GM12891 (cell line): ENCODE data around the gene PTPRG.

Source experiments
- DNase-seq: peaks from one replicate; pipeline ENCODE4 v3.0.0; 2011; ENCODE audit warnings: low spot score; ENCODE audit not compliant: insufficient read length
- FAIRE-seq: peaks from 2 replicates; lab custom pipeline; 2011; peaks lifted over from hg19 to GRCh38; lab: Jason Lieb, UNC
- PAX5 ChIP-seq: IDR thresholded peaks from 2 replicates; pipeline ENCODE4 v1.6.1; 2011; ENCODE audit warnings: low read length, moderate library complexity, mild to moderate bottlenecking; ENCODE audit not compliant: insufficient read depth, severe bottlenecking
- POLR2A ChIP-seq: IDR thresholded peaks from 2 replicates; pipeline ENCODE4 v1.6.1; 2011; ENCODE audit warnings: low read depth, low read length, control low read depth
- POLR2AphosphoS5 ChIP-seq: IDR thresholded peaks from 2 replicates; pipeline ENCODE4 v1.6.1; 2011; ENCODE audit warnings: low read depth, low read length, control low read depth
- POU2F2 ChIP-seq: IDR thresholded peaks from 2 replicates; pipeline ENCODE4 v1.6.1; 2011; ENCODE audit warnings: low read depth, mild to moderate bottlenecking, control low read depth, low read length, moderate library complexity
- SPI1 ChIP-seq: IDR thresholded peaks from 2 replicates; pipeline ENCODE4 v1.6.1; 2011; ENCODE audit warnings: low read depth, low read length, control low read depth
- TAF1 ChIP-seq: IDR thresholded peaks from 2 replicates; pipeline ENCODE4 v1.6.1; 2011; ENCODE audit warnings: low read depth, low read length, control low read depth

PTPRG gene

DNA sequence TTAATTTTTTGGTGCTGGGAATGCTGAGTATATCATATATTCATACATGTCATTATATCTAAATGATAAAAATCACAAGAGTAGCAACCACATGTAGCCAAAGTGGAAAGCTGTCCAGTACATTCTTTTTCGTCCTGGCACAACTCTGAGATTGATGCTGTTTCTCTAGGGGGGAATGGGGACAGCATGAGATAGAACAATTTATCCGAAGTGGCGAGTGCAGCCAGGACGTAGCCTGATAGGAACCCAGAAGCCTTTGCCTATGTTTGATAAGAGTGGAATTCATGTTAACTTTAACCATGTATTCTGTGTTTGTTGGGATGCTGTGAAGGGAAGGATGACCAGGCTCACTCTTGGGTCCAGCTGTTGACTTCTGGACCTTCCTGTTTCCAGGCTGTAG, 20.9 kb downstream of the PTPRG start:
- no peak for DNase-seq
- no peak for TF ChIP-seq SPI1
- no peak for TF ChIP-seq PAX5
- no peak for TF ChIP-seq POLR2AphosphoS5
- no peak for TF ChIP-seq TAF1
- TF ChIP-seq POLR2A, result no peak
- no peak for TF ChIP-seq POU2F2
- no peak for FAIRE-seq

DNA sequence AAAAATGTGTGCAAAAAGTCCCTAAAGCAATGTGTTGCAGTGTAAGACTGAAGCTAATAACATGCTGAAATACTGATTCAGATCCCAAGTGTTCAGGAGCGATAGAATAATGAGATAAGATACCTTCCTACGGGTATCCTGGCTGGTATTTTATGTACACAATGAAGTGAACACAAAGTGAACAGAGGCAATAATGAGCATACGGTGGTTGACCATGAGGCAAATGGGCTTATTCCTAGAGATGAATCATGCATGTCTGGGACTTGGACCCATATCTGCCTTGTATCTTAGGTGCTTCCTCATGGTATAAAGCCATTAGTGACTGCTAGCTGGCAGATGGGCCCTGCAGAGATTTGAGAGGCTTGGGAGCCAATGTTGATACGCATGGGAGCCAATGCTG, 21.5 kb downstream of the PTPRG start:
- DNase-seq (no peak), FAIRE-seq (no peak)
- TF ChIP-seq POLR2A (no peak), SPI1 (no peak), TAF1 (no peak), POU2F2 (no peak), PAX5 (no peak), POLR2AphosphoS5 (no peak)

DNA sequence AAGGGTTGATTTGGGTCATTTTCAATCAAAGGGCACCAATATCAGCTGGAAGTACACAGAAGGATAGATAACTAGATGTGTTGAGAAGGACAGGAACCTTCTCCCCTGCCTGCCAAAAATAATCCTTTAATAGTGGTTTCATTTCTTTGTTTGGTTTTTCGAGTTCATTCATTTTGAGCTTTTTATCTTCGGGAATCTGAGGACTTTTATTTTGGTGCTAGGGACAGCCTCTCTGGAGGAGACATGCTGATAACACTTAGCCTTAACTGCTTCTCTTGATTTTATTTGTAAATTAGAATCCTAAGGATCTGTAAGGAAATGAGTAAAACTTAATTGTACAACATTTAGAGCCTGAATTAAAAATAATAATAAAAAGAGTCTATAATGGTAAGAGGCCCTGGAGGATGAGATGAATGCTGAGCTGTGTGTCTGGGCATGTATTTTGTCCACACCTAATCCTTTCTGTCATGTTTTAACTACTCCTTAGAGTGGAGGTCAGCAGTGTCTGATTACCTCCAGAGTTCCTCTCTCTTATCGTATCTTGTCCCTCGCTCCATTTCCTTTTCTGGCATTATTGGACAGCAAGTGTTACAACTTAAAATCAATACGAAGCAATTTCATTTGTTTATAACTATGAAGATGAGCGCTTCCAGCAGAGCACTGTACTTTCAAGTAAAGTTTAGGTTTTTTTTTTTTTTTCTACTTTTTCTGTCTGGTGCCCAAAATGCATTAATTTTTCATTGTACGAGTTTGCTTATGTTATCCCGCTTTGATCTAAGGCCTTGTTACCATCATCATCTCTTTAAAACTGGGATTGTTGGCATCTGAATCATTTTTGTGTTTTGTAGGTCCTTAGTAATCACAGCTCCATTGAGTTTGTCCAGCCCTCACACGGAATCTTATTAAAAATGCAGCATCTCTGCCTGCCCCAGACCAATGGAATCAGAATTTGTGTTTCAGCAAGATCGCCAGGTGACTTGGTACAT, 22.8 kb downstream of the PTPRG start:
- no peak for DNase-seq
- no peak for FAIRE-seq
- TF ChIP-seq POLR2A, result no peak
- TF ChIP-seq POLR2AphosphoS5, result no peak
- TF ChIP-seq SPI1, result no peak
- no peak for TF ChIP-seq PAX5
- TF ChIP-seq POU2F2, result no peak
- no peak for TF ChIP-seq TAF1

DNA sequence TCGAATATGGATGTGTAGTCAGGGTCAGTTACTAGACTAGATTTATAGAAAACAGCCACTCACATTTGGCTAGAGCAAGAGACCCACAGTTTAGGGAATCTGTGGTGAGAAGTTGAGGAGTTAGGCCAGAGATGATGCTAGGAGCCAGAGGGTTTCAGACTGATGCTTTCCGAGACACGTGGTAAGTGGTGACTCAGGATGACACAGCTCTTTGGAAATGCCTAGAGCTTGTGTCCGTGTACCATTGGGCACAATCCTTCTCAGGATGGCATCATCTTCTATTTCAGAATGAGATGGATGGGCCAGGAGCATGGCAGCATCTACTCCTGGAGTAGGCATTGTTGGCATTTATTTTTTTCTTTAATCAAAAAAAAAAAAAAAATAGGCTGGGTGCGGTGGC, 28.5 kb downstream of the PTPRG start:
- TF ChIP-seq SPI1, result no peak
- TF ChIP-seq TAF1, result no peak
- no peak for TF ChIP-seq POLR2AphosphoS5
- no peak for TF ChIP-seq PAX5
- TF ChIP-seq POU2F2, result no peak
- TF ChIP-seq POLR2A, result no peak
- FAIRE-seq, result no peak
- DNase-seq, result no peak

DNA sequence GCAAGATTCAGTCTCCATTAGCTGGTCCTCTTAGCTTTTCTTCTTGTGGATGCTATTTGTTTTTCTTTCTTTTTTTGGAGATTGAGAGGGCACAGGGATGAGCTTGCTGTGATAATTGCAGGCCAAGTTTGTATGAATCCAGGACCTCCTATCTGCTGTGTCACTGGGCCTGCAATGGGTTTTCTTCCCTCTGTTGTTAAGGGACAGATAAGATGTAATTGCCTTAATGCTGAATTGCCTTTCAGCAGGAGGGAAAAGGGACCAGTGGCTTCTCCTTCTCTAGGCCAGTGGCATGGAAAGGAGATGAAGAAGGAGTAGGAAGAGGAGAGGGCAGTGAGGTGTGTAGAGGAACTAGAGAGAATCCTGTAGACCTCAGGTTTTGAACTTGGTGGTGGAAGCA, 29.9 kb downstream of the PTPRG start:
- FAIRE-seq, result no peak
- TF ChIP-seq TAF1, result no peak
- no peak for TF ChIP-seq POLR2AphosphoS5
- no peak for TF ChIP-seq POLR2A
- no peak for TF ChIP-seq POU2F2
- no peak for TF ChIP-seq PAX5
- no peak for TF ChIP-seq SPI1
- DNase-seq, result no peak

DNA sequence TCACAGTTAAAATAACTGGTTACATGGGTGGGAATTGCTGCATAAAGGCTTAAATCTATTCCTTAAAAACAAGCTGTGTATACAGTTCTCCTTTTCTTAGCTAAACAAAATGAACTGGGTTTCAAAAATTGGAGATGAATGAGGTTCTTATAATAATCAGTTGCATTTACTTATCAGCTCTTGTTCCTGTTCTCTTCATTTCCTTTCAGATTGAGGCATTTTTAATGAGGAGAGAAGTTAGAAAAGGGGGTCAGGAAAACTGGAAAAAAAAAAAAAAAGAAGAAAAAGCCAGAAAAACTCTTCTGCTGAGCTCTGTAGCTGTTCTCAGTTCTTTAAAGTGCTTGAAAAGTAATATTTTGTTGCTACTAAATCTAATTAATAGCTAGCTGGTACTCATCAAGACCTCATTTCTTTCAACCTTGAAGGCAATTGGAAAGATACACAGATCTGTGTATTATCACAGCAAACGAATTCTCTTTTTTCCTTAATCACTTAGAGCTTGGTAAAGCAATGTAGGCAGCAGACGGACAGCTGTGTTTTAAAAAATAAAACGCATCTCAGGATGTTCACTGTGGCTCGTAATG, 32.2 kb downstream of the PTPRG start:
- DNase-seq, result no peak
- no peak for FAIRE-seq
- TF ChIP-seq POU2F2 (no peak), POLR2A (no peak), TAF1 (no peak), POLR2AphosphoS5 (no peak), SPI1 (no peak), PAX5 (no peak)

DNA sequence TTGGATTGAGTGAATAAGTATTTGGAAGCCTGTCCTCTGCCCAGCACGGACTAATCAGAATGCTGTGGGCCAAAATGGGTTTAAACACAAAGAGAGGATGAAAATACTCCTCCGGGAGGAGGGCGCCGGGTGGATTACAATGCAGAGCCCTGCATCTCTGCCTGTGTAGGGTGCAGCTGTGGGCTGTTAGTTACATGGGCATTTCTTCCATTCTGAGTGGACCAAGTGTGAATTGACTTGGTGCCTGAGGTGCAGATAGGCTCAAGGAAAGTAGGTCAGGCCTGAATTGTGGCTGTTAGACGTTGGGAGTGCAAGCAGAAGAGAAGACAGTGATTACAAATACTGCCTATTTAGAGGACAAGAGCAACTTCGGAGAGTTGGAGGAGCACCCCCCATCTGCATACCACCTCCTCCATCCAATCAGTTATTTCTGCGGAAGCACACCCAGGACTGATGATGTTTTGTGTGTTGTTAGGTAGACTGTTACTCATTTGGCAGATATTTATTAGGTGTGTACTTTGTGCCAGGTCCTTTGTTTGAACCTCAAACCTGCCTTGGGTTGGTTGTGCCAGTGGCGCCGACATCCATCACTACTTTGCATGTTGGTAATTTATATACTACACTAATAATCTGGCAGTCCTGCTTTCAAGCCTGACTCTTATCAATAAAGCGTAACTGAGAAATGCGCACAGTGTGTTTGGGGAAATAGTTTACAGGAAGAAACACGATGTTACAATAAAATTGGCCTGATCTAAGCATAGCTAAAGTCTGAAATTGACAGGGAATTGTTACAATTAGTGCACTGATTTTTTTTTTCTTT, 33.0 kb downstream of the PTPRG start:
- TF ChIP-seq POLR2A (no peak), POU2F2 (no peak), PAX5 (no peak), POLR2AphosphoS5 (no peak), SPI1 (no peak), TAF1 (no peak)
- no peak for FAIRE-seq
- no peak for DNase-seq

DNA sequence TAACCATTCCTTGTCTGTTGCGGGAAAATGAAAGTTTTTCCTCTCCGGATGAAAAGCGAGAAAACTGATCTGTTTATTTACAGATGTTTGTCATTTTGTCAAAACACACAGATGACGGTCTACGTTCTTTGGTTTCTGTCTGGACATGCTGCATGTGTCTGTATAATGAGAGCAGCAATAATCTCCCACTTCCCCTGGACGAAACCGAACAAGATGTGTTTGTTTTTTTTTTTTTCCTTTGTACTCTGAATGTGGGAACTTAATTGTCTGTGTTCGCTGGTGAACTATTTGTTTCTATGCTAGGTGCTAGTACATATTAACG, 33.6 kb downstream of the PTPRG start:
- no peak for DNase-seq
- no peak for TF ChIP-seq POLR2A
- TF ChIP-seq POLR2AphosphoS5, result no peak
- no peak for TF ChIP-seq POU2F2
- no peak for TF ChIP-seq PAX5
- TF ChIP-seq TAF1, result no peak
- TF ChIP-seq SPI1, result no peak

DNA sequence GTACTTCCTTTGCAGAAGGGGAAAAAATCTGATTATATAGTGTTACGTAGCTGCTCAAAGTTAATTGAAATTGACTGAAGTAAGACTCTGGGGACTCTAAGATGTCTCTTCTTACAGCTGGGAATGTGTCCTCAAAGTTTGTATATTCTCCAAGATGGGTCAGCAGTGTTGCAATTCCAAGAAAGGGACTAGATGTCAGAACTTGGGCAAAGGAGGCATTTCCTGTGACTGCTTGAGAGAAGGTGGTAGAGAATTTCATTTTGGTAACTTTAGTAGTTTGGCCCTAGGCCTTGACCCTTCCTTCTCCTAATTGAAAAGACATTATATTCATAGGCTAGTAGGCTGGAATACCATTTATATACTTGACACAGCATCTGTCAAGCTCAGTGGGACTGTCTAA, 33.9 kb downstream of the PTPRG start:
- TF ChIP-seq POLR2A (no peak), POU2F2 (no peak)
- FAIRE-seq (no peak), DNase-seq (no peak)

More for the DNA sequence above, 33.6 kb downstream of the PTPRG start:
- FAIRE-seq, result no peak
